WERI-Rb-1 (cell line): Measurements from ENCODE around the gene PCNX2.

Source experiments
- DNase-seq: peaks from one replicate; pipeline ENCODE4 v3.0.0-alpha.2; 2020
- H3K27ac ChIP-seq: fragments of 250-450 bp; sonication (Bioruptor Pico); 2 replicates; pipeline ENCODE4 v1.5.1; 2020; ENCODE audit warnings: mild to moderate bottlenecking, moderate library complexity
- H3K27me3 ChIP-seq: fragments of 250-450 bp; sonication (Bioruptor Pico); 2 replicates; pipeline ENCODE4 v1.5.1; 2021; ENCODE audit warnings: mild to moderate bottlenecking, low read depth, moderate library complexity; ENCODE audit not compliant: insufficient read depth, severe bottlenecking
- H3K36me3 ChIP-seq: fragments of 250-450 bp; sonication (Bioruptor Pico); 2 replicates; pipeline ENCODE4 v1.5.1; 2020; ENCODE audit warnings: mild to moderate bottlenecking, moderate library complexity
- H3K4me3 ChIP-seq: 2 replicates; pipeline ENCODE4 v1.5.1; 2011; ENCODE audit warnings: low read depth, mild to moderate bottlenecking, control low read depth, low read length
- H3K9me3 ChIP-seq: fragments of 250-450 bp; sonication (Bioruptor Pico); 2 replicates; pipeline ENCODE4 v1.5.1; 2021; ENCODE audit warnings: mild to moderate bottlenecking, moderate library complexity; ENCODE audit not compliant: severe bottlenecking
- CTCF ChIP-seq: IDR thresholded peaks from 2 replicates; pipeline ENCODE4 v1.5.1; 2011; ENCODE audit warnings: low read depth, mild to moderate bottlenecking, control low read depth, inconsistent platforms, low read length

The PCNX2 gene

GRCh38 chr1:233215135-233215760 lies 80.3 kb downstream of the PCNX2 start:
- no peak overlapping the region for H3K4me3 ChIP-seq
- no peaks in the 10 kb centered on the region for H3K27me3 ChIP-seq
- no peak for DNase-seq
- no peaks in the 10 kb centered on the region for H3K9me3 ChIP-seq
- H3K27ac ChIP-seq = no peak overlapping the region
- TF ChIP-seq CTCF = no peak
- no peaks in the 10 kb centered on the region for H3K36me3 ChIP-seq

GRCh38 chr1:233211595-233211994 lies 83.9 kb downstream of the PCNX2 start:
- Histone ChIP-seq H3K27ac (no peak overlapping the region), H3K9me3 (no peaks in the 10 kb centered on the region), H3K27me3 (no peaks in the 10 kb centered on the region), H3K36me3 (no peaks in the 10 kb centered on the region; the same call in 1 of the 2 replicates), H3K4me3 (no peak overlapping the region)
- no peak for DNase-seq
- no peak for TF ChIP-seq CTCF

- Histone ChIP-seq H3K36me3 (no peaks in the 10 kb centered on the region; the same call in 1 of the 2 replicates), H3K27ac (no peak overlapping the region), H3K9me3 (no peaks in the 10 kb centered on the region), H3K27me3 (no peaks in the 10 kb centered on the region), H3K4me3 (no peak overlapping the region)
- no peak for DNase-seq
- TF ChIP-seq CTCF = no peak
Observed at GRCh38 chr1:233211106-233211505, 84.4 kb downstream of the PCNX2 start.

GRCh38 chr1:233209481-233209880 lies 86.0 kb downstream of the PCNX2 start:
- H3K4me3 ChIP-seq = no peak overlapping the region
- H3K9me3 ChIP-seq = no peaks in the 10 kb centered on the region
- no peak overlapping the region for H3K27ac ChIP-seq
- H3K27me3 ChIP-seq = no peaks in the 10 kb centered on the region
- H3K36me3 ChIP-seq = no peaks in the 10 kb centered on the region; the same call in 1 of the 2 replicates
- no peak for TF ChIP-seq CTCF
- no peak for DNase-seq

GRCh38 chr1:233208687-233209086 lies 86.8 kb downstream of the PCNX2 start:
- DNase-seq = no peak
- Histone ChIP-seq H3K27ac (no peak overlapping the region), H3K9me3 (no peaks in the 10 kb centered on the region), H3K4me3 (no peak overlapping the region), H3K27me3 (no peaks in the 10 kb centered on the region), H3K36me3 (no peaks in the 10 kb centered on the region; the same call in 1 of the 2 replicates)
- no peak for TF ChIP-seq CTCF

- DNase-seq = no peak
Observed at GRCh38 chr1:233197940-233198339, 97.6 kb downstream of the PCNX2 start.

More at GRCh38 chr1:233197940-233198339, 97.6 kb downstream of the PCNX2 start:
- Histone ChIP-seq H3K36me3 (no peaks in the 10 kb centered on the region), H3K27me3 (no peaks in the 10 kb centered on the region), H3K4me3 (no peak overlapping the region), H3K27ac (no peak overlapping the region), H3K9me3 (peaks cover 2% of the 10 kb centered on the region)
- TF ChIP-seq CTCF = no peak
